Neuronal stem cell (in vitro differentiated cells): ENCODE measurements around the gene DPP6.
A peak's percentile ranks its signal among the peaks of the same experiment; 100 is the strongest.

Source experiments
- DNase-seq: peaks from one replicate; pipeline ENCODE4 v3.0.0-alpha.2; 2013; ENCODE audit warnings: low spot score
- H2AFZ ChIP-seq: one replicate; pipeline ENCODE4 v1.6.1; 2013; ENCODE audit warnings: mild to moderate bottlenecking, low read length, inconsistent platforms
- H2AK5ac ChIP-seq: 2 replicates; pipeline ENCODE4 v1.6.1; 2013; ENCODE audit warnings: low read depth, mild to moderate bottlenecking, inconsistent platforms, low read length, moderate library complexity, mixed read lengths
- H2BK120ac ChIP-seq: 2 replicates; pipeline ENCODE4 v1.6.1; 2013; ENCODE audit warnings: low read depth, mild to moderate bottlenecking, inconsistent platforms, low read length, moderate library complexity, mixed read lengths
- H2BK12ac ChIP-seq: one replicate; pipeline ENCODE4 v1.6.1; 2013; ENCODE audit warnings: low read length, inconsistent platforms
- H2BK15ac ChIP-seq: 2 replicates; pipeline ENCODE4 v1.6.1; 2013; ENCODE audit warnings: mild to moderate bottlenecking, low read length, inconsistent platforms, mixed read lengths
- H2BK5ac ChIP-seq: one replicate; pipeline ENCODE4 v1.6.1; 2013; ENCODE audit warnings: inconsistent platforms, mild to moderate bottlenecking, low read length, moderate library complexity
- H3K14ac ChIP-seq: one replicate; pipeline ENCODE4 v1.6.1; 2013; ENCODE audit warnings: low read length, inconsistent platforms
- H3K18ac ChIP-seq: 2 replicates; pipeline ENCODE4 v1.6.1; 2013; ENCODE audit warnings: low read length, inconsistent platforms
- H3K23ac ChIP-seq: 2 replicates; pipeline ENCODE4 v1.6.1; 2013; ENCODE audit warnings: low read depth, mild to moderate bottlenecking, mixed read lengths, low read length, inconsistent platforms; ENCODE audit not compliant: poor library complexity
- H3K27ac ChIP-seq: replicated peaks from 3 replicates; pipeline ENCODE4 v1.5.1; 2013; ENCODE audit warnings: low read length, inconsistent platforms
- H3K27me3 ChIP-seq, 3 experiments: 2 replicates each; pipeline ENCODE4 v1.6.1; 2013; ENCODE audit warnings: low read length in 3 of 3, mild to moderate bottlenecking in 2 of 3, inconsistent platforms in 1 of 3, low read depth in 1 of 3, mixed read lengths in 1 of 3, moderate library complexity in 1 of 3; ENCODE audit not compliant: control insufficient read depth in 3 of 3, insufficient read depth in 3 of 3
- H3K36me3 ChIP-seq, 2 donors: replicated peaks in 1 of 2; 2 replicates each; pipeline ENCODE4 v1.6.1; 2013; ENCODE audit warnings: low read length in 2 of 2; ENCODE audit not compliant: control insufficient read depth in 2 of 2, insufficient read depth in 2 of 2
- H3K4ac ChIP-seq: 2 replicates; pipeline ENCODE4 v1.6.1; 2013; ENCODE audit warnings: inconsistent platforms, mild to moderate bottlenecking, low read length, moderate library complexity
- H3K4me1 ChIP-seq, 2 donors: 1 replicate in 1 of 2; 2 replicates in 1 of 2; pipeline ENCODE4 v1.6.1; 2013; ENCODE audit warnings: low read length in 2 of 2, low read depth in 1 of 2; ENCODE audit not compliant: control insufficient read depth in 2 of 2, insufficient read depth in 1 of 2
- H3K4me2 ChIP-seq: one replicate; pipeline ENCODE4 v1.6.1; 2013; ENCODE audit warnings: mild to moderate bottlenecking, low read length, inconsistent platforms; ENCODE audit not compliant: insufficient read depth, poor library complexity, severe bottlenecking
- H3K4me3 ChIP-seq, 2 donors: 2 replicates each; pipeline ENCODE4 v1.5.1; 2013; ENCODE audit warnings: low read length in 2 of 2, mild to moderate bottlenecking in 2 of 2, inconsistent platforms in 1 of 2, moderate library complexity in 1 of 2
- H3K79me1 ChIP-seq: one replicate; pipeline ENCODE4 v1.6.1; 2013; ENCODE audit warnings: low read depth, mild to moderate bottlenecking, inconsistent platforms, low read length, moderate library complexity
- H3K9ac ChIP-seq: one replicate; pipeline ENCODE4 v1.6.1; 2013; ENCODE audit warnings: mild to moderate bottlenecking, low read depth, low read length, inconsistent platforms; ENCODE audit not compliant: poor library complexity
- H3K9me3 ChIP-seq, 2 donors: replicated peaks in 1 of 2; 2 replicates each; pipeline versions ENCODE3 to v1.6.1; 2013; ENCODE audit warnings: low read length in 2 of 2, mild to moderate bottlenecking in 2 of 2, inconsistent platforms in 1 of 2, low read depth in 1 of 2, mixed read lengths in 1 of 2, moderate library complexity in 1 of 2; ENCODE audit not compliant: control insufficient read depth in 2 of 2, insufficient read depth in 1 of 2
- H4K8ac ChIP-seq: one replicate; pipeline ENCODE4 v1.6.1; 2013; ENCODE audit warnings: low read depth, mild to moderate bottlenecking, inconsistent platforms, low read length, moderate library complexity
- H4K91ac ChIP-seq: one replicate; pipeline ENCODE4 v1.6.1; 2013; ENCODE audit warnings: low read length, low read depth, mild to moderate bottlenecking, inconsistent platforms; ENCODE audit not compliant: poor library complexity
- WGBS, 2 donors: extraction: QIAGEN DNeasy Blood & Tissue Kit; methylation state at CpG; one replicate each; pipeline ENCODE4 v1.1.7; 2013; ENCODE audit warnings: missing lambda C conversion rate in 2 of 2, mixed read lengths in 1 of 2; ENCODE audit not compliant: insufficient read length in 2 of 2, insufficient replicate concordance in 1 of 2; ENCODE audit errors: extremely low coverage in 2 of 2; 5-methylcytosine and 5-hydroxymethylcytosine counted together

The DPP6 gene

GRCh38 chr7:154721086-154721485 is 668.9 kb downstream of the DPP6 start:
- no peak for DNase-seq
- Histone ChIP-seq H3K27ac (no peak overlapping the region), H3K18ac (no peak overlapping the region), H3K9ac (no peak overlapping the region), H3K4ac (no peak overlapping the region), H2AK5ac (no peak overlapping the region), H3K36me3 (no peaks in the 10 kb centered on the region), H3K14ac (no peak overlapping the region), H3K4me3 (no peak overlapping the region), H2AFZ (no peak overlapping the region), H3K9me3 (peaks cover 3 to 6% of the 10 kb centered on the region in 2 donors), H2BK120ac (no peak overlapping the region), H3K23ac (no peak overlapping the region), H2BK5ac (no peak overlapping the region), H3K27me3 (no peaks in the 10 kb centered on the region), H2BK12ac (no peak overlapping the region), H3K4me2 (no peak overlapping the region), H2BK15ac (no peak overlapping the region), H3K4me1 (no peaks in the 10 kb centered on the region), H4K91ac (no peak overlapping the region), H4K8ac (no peak overlapping the region), H3K79me1 (no peaks in the 10 kb centered on the region)
- no CpG with 5 or more reads among the region's 7 CpGs for WGBS, 2 donors

- Histone ChIP-seq H3K27ac (no peak overlapping the region), H3K27me3 (no peaks in the 10 kb centered on the region), H3K4me1 (no peaks in the 10 kb centered on the region), H2BK5ac (no peak overlapping the region), H2BK15ac (no peak overlapping the region), H2BK120ac (no peak overlapping the region), H3K23ac (no peak overlapping the region), H3K4me2 (no peak overlapping the region), H3K79me1 (no peaks in the 10 kb centered on the region), H3K9me3 (peaks cover 7 to 12% of the 10 kb centered on the region in 2 donors), H3K14ac (no peak overlapping the region), H4K8ac (no peak overlapping the region), H3K9ac (no peak overlapping the region), H2AFZ (no peak overlapping the region), H2BK12ac (no peak overlapping the region), H2AK5ac (no peak overlapping the region), H3K4ac (no peak overlapping the region), H3K18ac (no peak overlapping the region), H3K36me3 (no peaks in the 10 kb centered on the region), H4K91ac (no peak overlapping the region), H3K4me3 (no peak overlapping the region)
- WGBS, 2 donors = no CpG with 5 or more reads among the region's 4 CpGs
- DNase-seq = no peak
Observed at GRCh38 chr7:154726368-154726767, 674.2 kb downstream of the DPP6 start.

- Histone ChIP-seq H3K27ac (no peak overlapping the region), H3K4ac (no peak overlapping the region), H3K9ac (no peak overlapping the region), H2BK120ac (no peak overlapping the region), H3K4me3 (no peak overlapping the region), H3K36me3 (no peaks in the 10 kb centered on the region), H3K14ac (no peak overlapping the region), H2AFZ (no peak overlapping the region), H3K9me3 (peaks cover 7 to 12% of the 10 kb centered on the region in 2 donors), H3K4me2 (no peak overlapping the region), H2BK12ac (no peak overlapping the region), H2BK5ac (no peak overlapping the region), H2AK5ac (no peak overlapping the region), H3K4me1 (peaks cover 0 to 2% of the 10 kb centered on the region in 2 donors), H4K91ac (no peak overlapping the region), H4K8ac (no peak overlapping the region), H2BK15ac (no peak overlapping the region), H3K27me3 (no peaks in the 10 kb centered on the region), H3K23ac (no peak overlapping the region), H3K18ac (no peak overlapping the region), H3K79me1 (no peaks in the 10 kb centered on the region)
- no peak for DNase-seq
- WGBS, 2 donors = no CpG with 5 or more reads among the region's 3 CpGs
Observed at GRCh38 chr7:154729056-154729455, 676.9 kb downstream of the DPP6 start.

- Histone ChIP-seq H3K27me3 (no peaks in the 10 kb centered on the region), H2AFZ (no peak overlapping the region), H3K36me3 (no peaks in the 10 kb centered on the region), H4K8ac (no peak overlapping the region), H3K4ac (no peak overlapping the region), H2BK15ac (peak overlapping the region; percentile 35), H3K23ac (no peak overlapping the region), H3K9ac (no peak overlapping the region), H3K18ac (peak overlapping the region; percentile 36), H3K4me1 (peaks cover 0 to 2% of the 10 kb centered on the region in 2 donors), H3K27ac (peak overlapping the region; percentile 16), H2BK12ac (no peak overlapping the region), H3K4me3 (no peak overlapping the region), H3K9me3 (no peaks in the 10 kb centered on the region), H2BK5ac (no peak overlapping the region), H2AK5ac (no peak overlapping the region), H4K91ac (peak overlapping the region; percentile 9), H3K14ac (peak overlapping the region; percentile 40), H3K79me1 (no peaks in the 10 kb centered on the region), H2BK120ac (no peak overlapping the region), H3K4me2 (no peak overlapping the region)
- WGBS, 2 donors = no CpG with 5 or more reads among the region's 3 CpGs
- no peak for DNase-seq
Observed at GRCh38 chr7:154735766-154736165, 683.6 kb downstream of the DPP6 start.
